Ovary (tissue), 3 donors: ENCODE data around the gene C12orf76.

Experiments
- CTCF ChIP-seq, 3 donors: fragments of 450-650 bp in 2 of 3; fragments of 200-600 bp in 1 of 3; IDR thresholded peaks; one replicate each; pipeline versions ENCODE4 v1.5.1 to v1.8.0; 2016 to 2022; ENCODE audit warnings: antibody characterized with exemption in 3 of 3, mild to moderate bottlenecking in 1 of 3
- EP300 ChIP-seq: sonication (generic); formaldehyde crosslinking; IDR thresholded peaks from one replicate; pipeline ENCODE4 v1.6.1; 2017; ENCODE audit warnings: antibody characterized with exemption
- POLR2A ChIP-seq: fragments of 450-650 bp; IDR thresholded peaks from one replicate; pipeline ENCODE4 v1.6.1; 2017; ENCODE audit warnings: antibody characterized with exemption, mild to moderate bottlenecking, moderate library complexity
- donor health status: DM: no; HTN: no; CAD: no.

DNA sequence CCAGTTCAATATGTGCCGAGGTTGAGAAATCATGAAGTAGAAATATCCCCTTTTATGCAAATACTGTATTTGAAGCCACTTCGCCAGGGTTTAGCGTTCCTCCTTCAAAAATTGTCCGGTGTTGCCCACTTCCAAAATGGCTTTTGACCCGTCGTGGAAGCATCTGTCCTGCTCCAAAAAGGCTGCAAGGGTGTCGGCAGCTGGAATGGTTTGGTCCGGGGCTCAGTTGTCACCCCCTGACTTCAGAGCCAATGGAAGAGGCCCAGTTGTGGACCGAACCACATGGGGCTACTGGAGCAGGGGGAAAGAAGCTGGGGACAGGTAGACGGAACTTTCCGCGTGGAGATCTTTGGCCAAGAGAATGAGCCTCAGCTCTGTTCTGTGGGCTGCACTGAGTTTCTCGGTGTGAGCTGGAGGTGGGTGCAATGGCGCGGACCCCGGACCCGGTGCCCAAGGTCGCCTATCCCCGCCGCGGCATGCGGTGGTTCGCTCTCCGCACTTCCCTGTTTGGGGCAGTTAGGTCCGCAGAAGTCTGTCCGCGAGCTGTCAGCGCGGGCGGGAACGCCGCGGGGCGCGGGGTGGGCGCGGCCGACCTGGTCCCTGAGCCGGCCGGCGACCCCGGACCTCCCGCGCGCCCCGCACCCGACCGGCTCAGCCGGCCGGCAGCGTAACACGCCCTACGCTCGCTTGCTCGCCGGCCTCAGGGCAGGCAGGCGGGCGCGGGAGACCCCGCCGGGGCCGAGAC is 49.2 kb downstream of the C12orf76 start, which contains the start of gene ANKRD13A:
- TF ChIP-seq CTCF (IDR thresholded peaks at IDR 0.05) (peak in 1 of 3 donors; percentile 3), POLR2A (no peak), EP300 (no peak)
